Measurements from ENCODE around the gene SP2.

GRCh38 chr17:47925678-47925988 is 29.6 kb downstream of the SP2 start:
- TF ChIP-seq CTCF (IDR thresholded peaks at IDR 0.05) (no peak), POLR2A (IDR thresholded peaks at IDR 0.05) (no peak)
